ENCODE data around the gene RBM23. TPM values are rescaled to one million over a fixed set of nuclear protein-coding genes. Genes with fewer than 3 reads are reported as not detected.

The RBM23 gene
- total and polyA plus RNA-seq, 10 of the 15 experiments (the other 5 are each of a cell fraction or from before 2014, with no cell fraction given) = 54.0 to 72.6 (median 61.3) TPM

GRCh38 chr14:22896760-22897159 lies 22.2 kb downstream of the RBM23 start:
- Histone ChIP-seq H3K27me3 (replicated peaks in 1 of 2; ENCODE audit: control insufficient read depth in 2 of 2, insufficient read depth in 2 of 2, low read length in 1 of 2) (no peaks in the 10 kb centered on the region), H3K9ac (ENCODE audit: control insufficient read depth, insufficient read depth, low read length) (no peak overlapping the region), H3K9me3 (replicated peaks; ENCODE audit: control insufficient read depth, insufficient read depth, low read length) (no peaks in the 10 kb centered on the region), H3K4me2 (ENCODE audit: control insufficient read depth, insufficient read depth) (no peak overlapping the region), H4K20me1 (ENCODE audit: control insufficient read depth, insufficient read depth) (no peaks in the 10 kb centered on the region; the same call in 1 of the 2 replicates), H2AFZ (ENCODE audit: control insufficient read depth, low read depth, low read length) (no peak overlapping the region), H3K4me3 (no peak overlapping the region), H3K79me2 (ENCODE audit: control insufficient read depth, insufficient read depth, low read length) (no peaks in the 10 kb centered on the region), H3K4me1 (ENCODE audit: control insufficient read depth, insufficient read depth, low read length) (no peaks in the 10 kb centered on the region), H3K27ac (ENCODE audit: control insufficient read depth, insufficient read depth) (no peak overlapping the region), H3K36me3 (ENCODE audit: control insufficient read depth in 2 of 2, insufficient read depth in 2 of 2, low read length in 1 of 2) (peaks cover 10 to 11% of the 10 kb centered on the region in 2 experiments)
- RAD21 ChIA-PET (ENCODE audit: unreplicated experiment) = interaction anchor here (0.9 to 3.4 kb wide), 4 partner anchors 14 to 74 kb away, joined by 3 to 11 read pairs (median 3); partner anchors contain the start of genes LRP10 and REM2
- CTCF ChIA-PET = interaction anchor here (0.9 to 4.8 kb wide), 9 partner anchors 12 to 326 kb away, joined by 3 to 58 read pairs (median 5); partner anchors contain the start of genes LRP10, OXA1L and RBM23
- SMC1A ChIA-PET (ENCODE audit: uncharacterized antibody, unreplicated experiment) = interaction anchor here (0.6 to 2.6 kb wide), 9 partner anchors 8 to 332 kb away, joined by 3 to 17 read pairs (median 4); partner anchors contain the start of gene MRPL52
- no TSS peak for BruUV-seq (replicated peaks)
- intact Hi-C loops (cut with micrococcal nuclease; ENCODE audit: unreplicated experiment) (no loop called here), in situ Hi-C loops (cut with MboI) (loop anchor here (5.0 kb wide), 1 partner anchor 324 kb away; no protein-coding TSS in a partner anchor)
- POLR2A ChIA-PET = interaction anchor here (0.6 to 1.2 kb wide), 3 partner anchors 22 to 326 kb away, joined by 3 to 4 read pairs (median 4); no protein-coding TSS in a partner anchor
- DNase-seq (ENCODE audit: low read depth, low spot score) (no peak), FAIRE-seq (no peak), ATAC-seq (no peak)
- TF ChIP-seq RAD21 (IDR thresholded peaks at IDR 0.05; ENCODE audit: insufficient read depth, low read depth, low read length) (no peak), ZBED1 (IDR thresholded peaks at IDR 0.05; ENCODE audit: borderline replicate concordance) (no peak), HDAC6 (IDR thresholded peaks at IDR 0.05; ENCODE audit: unreplicated experiment) (no peak), IKZF2 (IDR thresholded peaks at IDR 0.05) (no peak), FOXK2 (IDR thresholded peaks at IDR 0.05) (no peak), ATF2 (IDR thresholded peaks at IDR 0.05; ENCODE audit: low read length) (no peak), LARP7 (IDR thresholded peaks at IDR 0.05) (no peak), BCL11A (IDR thresholded peaks at IDR 0.05; ENCODE audit: low read depth, low read length) (no peak), IRF4 (IDR thresholded peaks at IDR 0.05; ENCODE audit: low read depth, low read length) (no peak)
- 100% methylated on average over 3 of the region's 3 CpGs for WGBS (ENCODE audit: insufficient coverage, insufficient replicate concordance, low lambda C conversion rate, missing lambda C conversion rate)

Measured in GM12878 (cell line).